Measurements from ENCODE around the gene TSC22D2. TPM values are rescaled to one million over a fixed set of nuclear protein-coding genes. Genes with fewer than 3 reads are reported as not detected.
A peak's percentile ranks its signal among the peaks of the same experiment; 100 is the strongest.

Gene TSC22D2
- polyA plus RNA-seq, 3 donors: 5.1 to 12.9 (median 5.7) TPM

DNA sequence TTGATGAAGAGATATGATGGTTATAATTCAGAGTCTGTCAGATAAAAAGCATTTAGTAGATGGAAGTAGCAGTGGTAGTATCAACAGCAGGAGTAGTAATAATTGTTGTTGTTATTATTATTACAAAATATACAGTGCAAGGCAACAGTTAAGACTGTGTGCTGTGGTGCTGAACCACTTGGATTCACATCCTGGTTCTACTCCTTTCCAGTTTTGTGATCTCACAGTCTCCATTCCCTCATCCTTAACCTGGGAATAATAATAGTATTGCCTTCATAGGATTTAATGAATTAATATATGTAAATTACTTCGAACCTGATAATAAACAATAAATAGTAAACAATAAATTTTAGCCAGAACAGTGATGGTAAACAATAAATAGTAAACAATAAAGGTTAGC, 37.1 kb upstream of the TSC22D2 start:
- Histone ChIP-seq H3K4me2 (replicated peaks; ENCODE audit: extremely low read depth, low read length, poor library complexity, severe bottlenecking) (no peak overlapping the region), H3K4me3 (replicated peaks in 1 of 3; ENCODE audit: low read depth in 2 of 3, low read length in 3 of 3) (no peak overlapping the region), H3K27ac (ENCODE audit: low read depth in 1 of 2, low read length in 2 of 2) (no peak overlapping the region), H3K9ac (ENCODE audit: insufficient read depth, low read length, poor library complexity, severe bottlenecking) (no peak overlapping the region), H3K36me3 (replicated peaks in 1 of 2; ENCODE audit: control insufficient read depth in 1 of 2, insufficient read depth in 2 of 2, low read length in 2 of 2) (no peaks in the 10 kb centered on the region), H3K9me3 (replicated peaks in 1 of 2; ENCODE audit: control insufficient read depth in 1 of 2, insufficient read depth in 1 of 2, low read length in 2 of 2) (no peaks in the 10 kb centered on the region), H3K79me2 (ENCODE audit: insufficient read depth, low read length) (no peaks in the 10 kb centered on the region), H2AFZ (ENCODE audit: insufficient read depth, low read depth, low read length, poor library complexity, severe bottlenecking) (no peak overlapping the region), H3K27me3 (ENCODE audit: control insufficient read depth in 2 of 2, insufficient read depth in 2 of 2, low read length in 2 of 2) (no peaks in the 10 kb centered on the region), H4K20me1 (ENCODE audit: insufficient read depth, low read length) (no peaks in the 10 kb centered on the region), H3K4me1 (ENCODE audit: control insufficient read depth in 1 of 2, insufficient read depth in 2 of 2, low read length in 2 of 2) (peaks cover 10 to 17% of the 10 kb centered on the region in 2 donors)
- intact Hi-C loops (cut with micrococcal nuclease): no loop called here
- Mint-ChIP-seq H3K9me3 (peaks cover 0 to 3% (median 0%) of the 10 kb centered on the region in 7 donors), H3K4me1 (peaks cover 21% of the 10 kb centered on the region), H3K4me3 (no peak overlapping the region), H3K27ac (no peak overlapping the region), H3K36me3 (no peaks in the 10 kb centered on the region), H3K27me3 (ENCODE audit: low read depth in 3 of 3) (peaks cover 0 to 1% (median 0%) of the 10 kb centered on the region in 3 donors)
- no CpG with 5 or more reads among the region's 1 CpG for WGBS (ENCODE audit: insufficient coverage)
- DNase-seq: no peak
- TF ChIP-seq, protein P1, sequence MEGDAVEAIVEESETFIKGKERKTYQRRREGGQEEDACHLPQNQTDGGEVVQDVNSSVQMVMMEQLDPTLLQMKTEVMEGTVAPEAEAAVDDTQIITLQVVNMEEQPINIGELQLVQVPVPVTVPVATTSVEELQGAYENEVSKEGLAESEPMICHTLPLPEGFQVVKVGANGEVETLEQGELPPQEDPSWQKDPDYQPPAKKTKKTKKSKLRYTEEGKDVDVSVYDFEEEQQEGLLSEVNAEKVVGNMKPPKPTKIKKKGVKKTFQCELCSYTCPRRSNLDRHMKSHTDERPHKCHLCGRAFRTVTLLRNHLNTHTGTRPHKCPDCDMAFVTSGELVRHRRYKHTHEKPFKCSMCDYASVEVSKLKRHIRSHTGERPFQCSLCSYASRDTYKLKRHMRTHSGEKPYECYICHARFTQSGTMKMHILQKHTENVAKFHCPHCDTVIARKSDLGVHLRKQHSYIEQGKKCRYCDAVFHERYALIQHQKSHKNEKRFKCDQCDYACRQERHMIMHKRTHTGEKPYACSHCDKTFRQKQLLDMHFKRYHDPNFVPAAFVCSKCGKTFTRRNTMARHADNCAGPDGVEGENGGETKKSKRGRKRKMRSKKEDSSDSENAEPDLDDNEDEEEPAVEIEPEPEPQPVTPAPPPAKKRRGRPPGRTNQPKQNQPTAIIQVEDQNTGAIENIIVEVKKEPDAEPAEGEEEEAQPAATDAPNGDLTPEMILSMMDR (IDR thresholded peaks at IDR 0.05): no peak

DNA sequence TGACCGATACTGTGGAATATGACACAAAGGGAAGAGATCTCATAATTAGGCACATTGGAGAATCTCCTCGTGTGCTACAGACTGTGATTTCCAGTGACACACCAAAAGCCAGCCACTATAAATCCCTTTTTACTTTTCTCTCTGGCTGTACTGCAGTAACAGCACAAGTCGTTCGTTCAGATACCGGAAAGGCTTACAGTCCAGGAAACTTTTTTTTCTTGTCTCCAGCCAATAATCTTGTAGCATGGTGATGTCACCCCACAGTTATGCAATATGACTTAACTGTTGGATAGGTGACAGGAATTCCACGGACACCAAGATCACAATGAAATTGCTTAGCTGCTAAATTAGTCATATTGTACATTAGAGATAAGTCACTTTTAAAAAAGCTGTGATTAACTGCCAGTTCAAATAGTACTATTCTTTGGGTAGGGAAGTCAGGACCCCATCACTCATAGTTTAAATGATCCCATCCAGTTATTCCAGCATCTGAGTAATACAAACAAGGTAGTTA, 36.3 kb upstream of the TSC22D2 start:
- H3K36me3 Mint-ChIP-seq: no peaks in the 10 kb centered on the region
- H3K4me2 ChIP-seq (replicated peaks; ENCODE audit: extremely low read depth, low read length, poor library complexity, severe bottlenecking): no peak overlapping the region
- intact Hi-C loops (cut with micrococcal nuclease): no loop called here
- H3K9ac ChIP-seq (ENCODE audit: insufficient read depth, low read length, poor library complexity, severe bottlenecking): no peak overlapping the region
- no peaks in the 10 kb centered on the region for H3K36me3 ChIP-seq (replicated peaks in 1 of 2; ENCODE audit: control insufficient read depth in 1 of 2, insufficient read depth in 2 of 2, low read length in 2 of 2)
- TF ChIP-seq, protein P1 (IDR thresholded peaks at IDR 0.05): no peak
- H3K79me2 ChIP-seq (ENCODE audit: insufficient read depth, low read length): no peaks in the 10 kb centered on the region
- no peaks in the 10 kb centered on the region for H3K9me3 ChIP-seq (replicated peaks in 1 of 2; ENCODE audit: control insufficient read depth in 1 of 2, insufficient read depth in 1 of 2, low read length in 2 of 2)
- H3K27me3 Mint-ChIP-seq (ENCODE audit: low read depth in 3 of 3): peaks cover 0 to 1% (median 0%) of the 10 kb centered on the region in 3 donors
- no peak overlapping the region for H2AFZ ChIP-seq (ENCODE audit: insufficient read depth, low read depth, low read length, poor library complexity, severe bottlenecking)
- peaks cover 10 to 21% of the 10 kb centered on the region in 2 donors for H3K4me1 ChIP-seq (ENCODE audit: control insufficient read depth in 1 of 2, insufficient read depth in 2 of 2, low read length in 2 of 2)
- no peaks in the 10 kb centered on the region for H4K20me1 ChIP-seq (ENCODE audit: insufficient read depth, low read length)
- peaks cover 26% of the 10 kb centered on the region for H3K4me1 Mint-ChIP-seq
- peak; percentile 34 to 80 (median 37) for DNase-seq
- no CpG with 5 or more reads among the region's 6 CpGs for WGBS (ENCODE audit: insufficient coverage)
- H3K4me3 Mint-ChIP-seq: no peak overlapping the region
- no peak overlapping the region for H3K27ac Mint-ChIP-seq
- H3K9me3 Mint-ChIP-seq: peaks cover 0 to 3% (median 0%) of the 10 kb centered on the region in 7 donors
- no peak overlapping the region for H3K4me3 ChIP-seq (replicated peaks in 1 of 3; ENCODE audit: low read depth in 2 of 3, low read length in 3 of 3)
- no peaks in the 10 kb centered on the region for H3K27me3 ChIP-seq (ENCODE audit: control insufficient read depth in 2 of 2, insufficient read depth in 2 of 2, low read length in 2 of 2)
- H3K27ac ChIP-seq (ENCODE audit: low read depth in 1 of 2, low read length in 2 of 2): no peak overlapping the region
